ENCODE data around the gene ANKRD6.

The ANKRD6 gene

DNA sequence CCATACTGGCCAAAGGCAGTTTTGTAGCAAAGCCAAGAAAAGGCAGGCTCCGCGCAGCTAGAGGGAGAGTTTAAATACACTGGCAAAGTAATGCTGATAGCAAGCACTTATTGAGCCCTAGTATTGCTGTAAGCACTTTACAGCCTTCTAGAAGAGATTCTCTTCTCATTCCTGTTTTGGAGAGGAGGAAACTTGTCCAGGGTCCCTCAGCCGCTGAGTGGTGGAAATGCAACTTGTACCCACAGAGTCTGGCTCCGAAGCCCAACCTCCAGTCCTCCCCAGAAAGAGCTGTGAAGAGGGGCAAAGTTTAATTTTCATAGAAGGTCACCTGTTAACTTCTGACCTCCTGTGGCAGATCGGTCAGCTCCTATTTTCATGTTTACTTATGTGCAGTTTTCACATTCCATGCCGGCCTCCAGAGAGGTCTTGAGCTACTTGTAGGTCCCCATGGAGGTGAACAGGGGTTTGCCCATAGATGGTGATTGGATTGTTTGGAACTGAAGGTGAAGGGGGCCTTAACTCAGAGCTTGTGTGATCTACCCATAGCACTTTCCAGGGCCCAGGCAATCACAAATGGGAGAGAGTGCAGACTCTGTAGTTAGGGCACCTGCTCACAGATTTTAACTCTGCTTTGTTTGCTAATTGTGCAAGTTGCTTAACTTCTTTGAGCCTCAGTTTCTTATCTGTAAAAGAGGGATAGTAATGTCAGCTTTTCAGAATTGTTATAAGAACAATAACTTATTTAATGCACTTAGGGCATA, 134.9 kb downstream of the ANKRD6 start:
- TF ChIP-seq, protein P1, sequence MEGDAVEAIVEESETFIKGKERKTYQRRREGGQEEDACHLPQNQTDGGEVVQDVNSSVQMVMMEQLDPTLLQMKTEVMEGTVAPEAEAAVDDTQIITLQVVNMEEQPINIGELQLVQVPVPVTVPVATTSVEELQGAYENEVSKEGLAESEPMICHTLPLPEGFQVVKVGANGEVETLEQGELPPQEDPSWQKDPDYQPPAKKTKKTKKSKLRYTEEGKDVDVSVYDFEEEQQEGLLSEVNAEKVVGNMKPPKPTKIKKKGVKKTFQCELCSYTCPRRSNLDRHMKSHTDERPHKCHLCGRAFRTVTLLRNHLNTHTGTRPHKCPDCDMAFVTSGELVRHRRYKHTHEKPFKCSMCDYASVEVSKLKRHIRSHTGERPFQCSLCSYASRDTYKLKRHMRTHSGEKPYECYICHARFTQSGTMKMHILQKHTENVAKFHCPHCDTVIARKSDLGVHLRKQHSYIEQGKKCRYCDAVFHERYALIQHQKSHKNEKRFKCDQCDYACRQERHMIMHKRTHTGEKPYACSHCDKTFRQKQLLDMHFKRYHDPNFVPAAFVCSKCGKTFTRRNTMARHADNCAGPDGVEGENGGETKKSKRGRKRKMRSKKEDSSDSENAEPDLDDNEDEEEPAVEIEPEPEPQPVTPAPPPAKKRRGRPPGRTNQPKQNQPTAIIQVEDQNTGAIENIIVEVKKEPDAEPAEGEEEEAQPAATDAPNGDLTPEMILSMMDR (IDR thresholded peaks at IDR 0.05; ENCODE audit: low read depth, low read length), result no peak
- H3K4me3 ChIP-seq (ENCODE audit: low read depth, low read length), result no peak overlapping the region

- TF ChIP-seq, protein P1 (IDR thresholded peaks at IDR 0.05; ENCODE audit: low read depth, low read length), result no peak
- H3K4me3 ChIP-seq (ENCODE audit: low read depth, low read length), result no peak overlapping the region
These were observed 142.1 kb downstream of the ANKRD6 start for GRCh38 chr6:89574910-89575561.

DNA sequence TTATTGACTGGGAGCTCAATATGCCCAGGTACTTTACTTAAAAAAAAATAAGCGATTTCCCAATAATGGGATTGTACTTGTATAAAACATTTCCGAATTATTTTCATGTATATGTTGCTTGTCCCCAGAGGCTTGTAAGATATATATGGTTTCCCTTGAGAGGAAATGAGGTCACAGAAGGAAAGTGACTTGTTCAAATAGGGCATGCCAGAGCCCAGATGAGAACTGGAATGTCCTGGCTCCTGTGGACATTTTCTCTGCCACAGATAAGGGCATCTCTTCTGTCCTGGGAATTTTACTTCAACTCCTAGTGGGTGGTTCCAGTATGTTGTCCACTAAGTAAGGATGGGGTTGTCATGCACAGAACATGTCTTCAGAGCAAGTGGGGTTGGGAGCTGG, 142.6 kb downstream of the ANKRD6 start:
- no peak overlapping the region for H3K4me3 ChIP-seq (ENCODE audit: low read depth, low read length)
- TF ChIP-seq, protein P1 (IDR thresholded peaks at IDR 0.05; ENCODE audit: low read depth, low read length), result no peak

DNA sequence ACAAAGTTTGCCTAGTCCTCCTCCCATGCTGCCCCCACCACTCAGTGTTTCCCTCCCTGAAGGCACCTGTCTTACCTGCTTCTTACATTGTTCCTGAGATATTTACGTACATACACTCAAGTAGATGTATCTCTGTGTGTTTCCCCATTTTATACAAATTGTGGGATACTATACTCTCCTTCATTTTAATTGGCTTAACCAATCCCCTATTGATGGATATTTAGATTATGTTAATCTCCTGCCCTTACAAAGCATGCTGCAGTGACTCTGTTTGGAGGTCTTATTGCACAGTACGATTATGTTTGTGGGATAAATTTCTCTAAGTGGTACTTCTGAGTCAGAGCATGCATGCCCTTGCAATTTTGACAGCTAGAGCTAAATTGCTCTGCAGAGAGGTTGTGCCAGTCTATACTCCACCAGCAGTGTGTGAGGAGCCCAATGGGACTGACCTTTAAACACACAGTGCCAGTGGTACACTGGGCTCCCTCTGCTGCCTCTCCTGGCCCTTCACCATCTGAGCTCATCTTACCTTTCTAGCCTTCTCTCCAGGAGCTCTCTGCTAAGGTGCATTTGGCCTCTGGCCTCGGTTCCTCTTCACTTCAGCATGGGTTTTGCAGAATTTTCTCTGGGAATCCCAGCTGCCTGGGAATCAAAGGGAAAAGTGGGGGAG, 148.2 kb downstream of the ANKRD6 start:
- TF ChIP-seq, protein P1 (IDR thresholded peaks at IDR 0.05; ENCODE audit: low read depth, low read length), result no peak
- no peak overlapping the region for H3K4me3 ChIP-seq (ENCODE audit: low read depth, low read length)

- TF ChIP-seq, protein P1 (IDR thresholded peaks at IDR 0.05; ENCODE audit: low read depth, low read length), result no peak
- H3K4me3 ChIP-seq (ENCODE audit: low read depth, low read length), result no peak overlapping the region
These were observed 148.7 kb downstream of the ANKRD6 start for GRCh38 chr6:89581689-89582088.

DNA sequence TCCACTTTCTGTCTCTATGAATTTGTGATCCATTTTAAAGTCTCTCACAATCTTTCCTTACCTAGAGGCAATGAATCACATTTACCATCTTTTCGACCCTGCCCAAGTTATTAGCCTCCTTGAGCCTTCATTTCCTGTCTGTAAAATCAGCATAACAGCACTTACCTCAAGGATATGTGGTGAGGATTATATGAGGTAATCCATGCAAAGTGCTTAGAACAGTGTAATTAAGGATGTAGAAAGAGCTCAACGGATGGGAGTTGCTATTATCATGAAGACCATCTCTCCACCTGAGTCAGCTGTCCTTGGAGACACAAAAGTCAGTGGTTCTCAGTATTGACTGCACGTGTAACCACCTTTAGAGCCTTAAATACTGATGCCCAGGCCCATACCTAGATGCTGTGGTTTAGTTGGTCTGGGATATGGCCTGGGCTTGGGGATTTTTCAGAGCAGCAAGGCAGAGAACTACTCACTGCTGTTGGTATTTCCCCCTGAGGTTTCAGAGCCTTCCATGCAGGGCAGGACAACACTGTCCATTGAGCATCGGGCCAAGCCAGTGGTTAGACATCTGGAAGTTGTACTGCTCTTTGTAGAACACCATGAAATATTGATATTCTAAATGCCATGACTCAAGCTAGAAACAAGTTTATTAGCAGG, 149.8 kb downstream of the ANKRD6 start:
- no peak overlapping the region for H3K4me3 ChIP-seq (ENCODE audit: low read depth, low read length)
- TF ChIP-seq, protein P1 (IDR thresholded peaks at IDR 0.05; ENCODE audit: low read depth, low read length), result no peak

Measured in WI38 (cell line).